GM23248 (cell line): ENCODE measurements around the gene NTN3.

Experiments
- EZH2 ChIP-seq: fragments of 200-600 bp; sonication (generic); IDR thresholded peaks from 2 replicates; pipeline ENCODE4 v1.6.1; 2018; ENCODE audit warnings: antibody characterized with exemption, mild to moderate bottlenecking; ENCODE audit not compliant: insufficient read depth, poor library complexity, severe bottlenecking
- EZH2phosphoT487 ChIP-seq: fragments of 200-600 bp; sonication (generic); IDR thresholded peaks from 2 replicates; pipeline ENCODE4 v1.6.1; 2018; ENCODE audit warnings: antibody characterized with exemption, moderate library complexity, mild to moderate bottlenecking, low read depth; ENCODE audit not compliant: insufficient read depth

GRCh38 chr16:2482708-2483534, 11.8 kb downstream of the NTN3 start:
- TF ChIP-seq EZH2 (no peak), EZH2phosphoT487 (no peak)
